Aorta (tissue), 5 donors: ENCODE data around the gene MLX. TPM values are rescaled to one million over a fixed set of nuclear protein-coding genes. Genes with fewer than 3 reads are reported as not detected.

ENCODE experiments used
- ATAC-seq: fragments of 200-7000 bp; cut with Tn5 transposase; one replicate; pipeline ENCODE4 v1.9.1; 2022; ENCODE audit warnings: moderate library complexity; ENCODE audit not compliant: low FRiP score
- DNase-seq, 2 donors: peaks; one replicate each; pipeline ENCODE4 v3.0.0-alpha.2; 2020
- H3K27ac ChIP-seq, 2 donors: one replicate each; pipeline ENCODE4 v1.5.1; 2013; ENCODE audit warnings: low read length in 2 of 2, mild to moderate bottlenecking in 2 of 2, moderate library complexity in 2 of 2, control low read depth in 1 of 2, inconsistent platforms in 1 of 2, low read depth in 1 of 2
- H3K27me3 ChIP-seq, 2 donors: one replicate each; pipeline ENCODE4 v1.6.1; 2013; ENCODE audit warnings: control low read depth in 1 of 2, low read length in 1 of 2, mild to moderate bottlenecking in 1 of 2, moderate library complexity in 1 of 2; ENCODE audit not compliant: insufficient read depth in 2 of 2, control insufficient read depth in 1 of 2
- H3K36me3 ChIP-seq, 2 donors: one replicate each; pipeline ENCODE4 v1.6.1; 2013; ENCODE audit warnings: control low read depth in 1 of 2, low read length in 1 of 2, mild to moderate bottlenecking in 1 of 2; ENCODE audit not compliant: insufficient read depth in 2 of 2, control insufficient read depth in 1 of 2
- H3K4me1 ChIP-seq, 2 donors: one replicate each; pipeline ENCODE4 v1.6.1; 2013; ENCODE audit warnings: low read length in 2 of 2, control low read depth in 1 of 2, mild to moderate bottlenecking in 1 of 2, moderate library complexity in 1 of 2; ENCODE audit not compliant: insufficient read depth in 2 of 2, control insufficient read depth in 1 of 2
- H3K4me3 ChIP-seq, 2 donors: one replicate each; pipeline ENCODE4 v1.5.1; 2013; ENCODE audit warnings: low read length in 2 of 2, control low read depth in 1 of 2, mild to moderate bottlenecking in 1 of 2
- H3K9me3 ChIP-seq: one replicate; pipeline ENCODE4 v1.6.1; 2013; ENCODE audit warnings: mild to moderate bottlenecking, low read length; ENCODE audit not compliant: control insufficient read depth
- WGBS, 2 donors: extraction: QIAGEN DNeasy Blood & Tissue Kit; methylation state at CpG; one replicate each; pipeline ENCODE4 v1.1.7; 2013; 5-methylcytosine and 5-hydroxymethylcytosine counted together
- intact Hi-C, 2 donors: fragments of 100-400 bp; cut with DNase I; formaldehyde crosslinking; loops; one replicate each; pipeline versions ENCODE4 v1.14.2 to v1.15.0; 2022
- long read RNA-seq, 2 donors: library from polyadenylated mRNA; unstranded; transcript quantifications; one replicate each; pipeline ENCODE4 v2.0.0, GENCODE V29; 2020 to 2021
- polyA plus RNA-seq, 2 donors: library from polyadenylated mRNA; stranded (reverse); fragments of 200-250 nt; gene quantifications; one replicate each; pipeline ENCODE4 v1.2.3, GENCODE V29; 2013
- total RNA-seq, 2 donors: library from RNA; stranded (reverse); fragmentation: NEBNext Ultra II Directional; extraction: Animal tissue kit (Norgen Biotek cat#: 25700); gene quantifications; one replicate each; pipeline ENCODE4 v1.2.1, GENCODE V29; 2021
- donor health status: healthy with polysubstance abuse.
- donor health status: Bipolar disorder and iron deficiency.
- donor health status: DM: no; HTN: no; CAD: no.
- donor health status: DM: no; HTN: no; CAD: no.
- donor health status: DM: yes; HTN: yes; CAD: no.

The MLX gene
- total RNA-seq (10 to 100 TPM; 31.9 to 34.2 TPM), polyA plus RNA-seq (10 to 100 TPM; 33.8 to 38.6 TPM)
- long read RNA-seq, donor 1, transcript MLX-202 (7 exons, 2,334 nt), result minor isoform, 12 of 69 reads
- long read RNA-seq, donor 1, transcript MLX-203 (8 exons, 2,428 nt), result major isoform, 35 of 69 reads
- long read RNA-seq, donor 1, transcript MLX-201 (8 exons, 2,586 nt), result minor isoform, 7 of 69 reads
- long read RNA-seq, donor 1, partial matches to known transcripts, result 3 of 69 reads
- long read RNA-seq, donor 1, other reads (novel, unspliced or antisense), result 11 of 69 reads
- long read RNA-seq, donor 2, transcript MLX-203 (8 exons, 2,428 nt), result major isoform, 13 of 28 reads
- long read RNA-seq, donor 2, partial matches to known transcripts, result 3 of 28 reads
- long read RNA-seq, donor 2, other reads (novel, unspliced or antisense), result 8 of 28 reads

- Histone ChIP-seq H3K9me3 (no peaks in the 10 kb centered on the region), H3K4me1 (no peaks in the 10 kb centered on the region), H3K36me3 (peaks cover 0 to 5% of the 10 kb centered on the region in 2 donors), H3K27ac (peak within 1 kb of the TSS; percentile 7 to 74), H3K4me3 (peak within 1 kb of the TSS; percentile 57 to 74), H3K27me3 (no peaks in the 10 kb centered on the region)
- DNase-seq (peak; percentile 96 to 99), ATAC-seq (peak; percentile 91)
- 0% methylated on average over 65 to 72 of the region's 72 CpGs for WGBS, 2 donors
- intact Hi-C loops, result no loop called here
Measured at GRCh38 chr17:42566883-42567573, at the start of gene MLX. Gene MLX, plus strand, starts transcription at chr17:42567100. Its CDS starts 25 bp downstream, at chr17:42567125.

GRCh38 chr17:42517516-42517915 lies 49.4 kb upstream of the MLX start:
- intact Hi-C loops, result loop anchor here in 1 of 2 donors (5.0 kb wide), 1 partner anchor 190 kb away; no protein-coding TSS in a partner anchor
- peak overlapping the region; percentile 91 to 97 for H3K27ac ChIP-seq
- H3K9me3 ChIP-seq, result no peaks in the 10 kb centered on the region
- WGBS, 2 donors, result 9 to 11% methylated on average over 9 of the region's 9 CpGs
- ATAC-seq (peak; percentile 68), DNase-seq (peak; percentile 94)
- no peaks in the 10 kb centered on the region for H3K36me3 ChIP-seq
- no peaks in the 10 kb centered on the region for H3K27me3 ChIP-seq
- H3K4me3 ChIP-seq, result no peak overlapping the region
- peaks cover 0 to 11% of the 10 kb centered on the region in 2 donors for H3K4me1 ChIP-seq

- intact Hi-C loops, result loop anchor here (2.0 to 5.0 kb wide), 2 partner anchors 95 to 191 kb away; partner anchors contain the start of gene CAVIN1 (in 1 of the 2)
- H3K4me3 ChIP-seq, result no peak overlapping the region
- H3K27me3 ChIP-seq, result no peaks in the 10 kb centered on the region
- DNase-seq (peak; percentile 91), ATAC-seq (peak; percentile 75)
- WGBS, 2 donors, result 14% methylated on average over 9 of the region's 9 CpGs
- H3K4me1 ChIP-seq, result peaks cover 2 to 8% of the 10 kb centered on the region in 2 donors
- no peaks in the 10 kb centered on the region for H3K36me3 ChIP-seq
- peak overlapping the region; percentile 92 to 97 for H3K27ac ChIP-seq
- no peaks in the 10 kb centered on the region for H3K9me3 ChIP-seq
Measured at GRCh38 chr17:42518046-42518754, 48.7 kb upstream of the MLX start.

GRCh38 chr17:42518755-42519545 lies 48.0 kb upstream of the MLX start:
- H3K9me3 ChIP-seq, result no peaks in the 10 kb centered on the region
- WGBS, 2 donors, result 6 to 7% methylated on average over 6 of the region's 6 CpGs
- intact Hi-C loops, result loop anchor here (2.0 to 5.0 kb wide), 2 partner anchors 96 to 192 kb away; partner anchors contain the start of gene CAVIN1 (in 1 of the 2)

GRCh38 chr17:42519546-42520491 lies 47.1 kb upstream of the MLX start:
- Histone ChIP-seq H3K27ac (peak overlapping the region; percentile 97), H3K36me3 (no peaks in the 10 kb centered on the region), H3K4me1 (peaks cover 2 to 8% of the 10 kb centered on the region in 2 donors), H3K9me3 (no peaks in the 10 kb centered on the region), H3K4me3 (no peak overlapping the region), H3K27me3 (no peaks in the 10 kb centered on the region)
- ATAC-seq (peak; percentile 86), DNase-seq (peak; percentile 96)
- 3 to 5% methylated on average over 12 of the region's 12 CpGs for WGBS, 2 donors
- intact Hi-C loops, result loop anchor here (2.0 to 5.0 kb wide), 4 partner anchors 97 to 195 kb away; partner anchors contain the start of gene CAVIN1 (in 2 of the 2)

More at GRCh38 chr17:42518755-42519545, 48.0 kb upstream of the MLX start:
- H3K4me1 ChIP-seq, result peaks cover 2 to 8% of the 10 kb centered on the region in 2 donors
- H3K27me3 ChIP-seq, result no peaks in the 10 kb centered on the region
- ATAC-seq (peak; percentile 2), DNase-seq (peak; percentile 60 to 75)
- H3K4me3 ChIP-seq, result no peak overlapping the region
- H3K27ac ChIP-seq, result peak overlapping the region; percentile 92 to 97
- no peaks in the 10 kb centered on the region for H3K36me3 ChIP-seq

GRCh38 chr17:42520540-42520951 lies 46.4 kb upstream of the MLX start:
- peaks cover 2 to 8% of the 10 kb centered on the region in 2 donors for H3K4me1 ChIP-seq
- H3K36me3 ChIP-seq, result no peaks in the 10 kb centered on the region
- no peaks in the 10 kb centered on the region for H3K27me3 ChIP-seq
- ATAC-seq, result no peak
- H3K27ac ChIP-seq, result peak overlapping the region; percentile 91 to 97
- H3K4me3 ChIP-seq, result no peak overlapping the region
- intact Hi-C loops, result loop anchor here (2.0 to 5.0 kb wide), 2 partner anchors 98 to 196 kb away; partner anchors contain the start of gene CAVIN1 (in 1 of the 2)
- 2 to 6% methylated on average over 9 of the region's 9 CpGs for WGBS, 2 donors
- no peaks in the 10 kb centered on the region for H3K9me3 ChIP-seq
- DNase-seq, result peak; percentile 31 to 75

GRCh38 chr17:42521036-42521435 lies 45.9 kb upstream of the MLX start:
- Histone ChIP-seq H3K9me3 (no peaks in the 10 kb centered on the region), H3K4me3 (no peak overlapping the region), H3K4me1 (peaks cover 2 to 8% of the 10 kb centered on the region in 2 donors), H3K36me3 (no peaks in the 10 kb centered on the region), H3K27me3 (no peaks in the 10 kb centered on the region), H3K27ac (peak overlapping the region; percentile 91 to 97)
- 4 to 10% methylated on average over 8 of the region's 8 CpGs for WGBS, 2 donors
- intact Hi-C loops, result loop anchor here (2.0 to 5.0 kb wide), 2 partner anchors 99 to 196 kb away; partner anchors contain the start of gene CAVIN1 (in 1 of the 2)
- DNase-seq, result peak; percentile 61 to 68
- no peak for ATAC-seq
